Activated CD4-positive, alpha-beta T cell treated with anti-CD3 and anti-CD28 coated beads, Interleukin-2, amount 10 ng/mL, durations not matched to agents 7 days and 5 days (primary cell): ENCODE data around the gene G6PC3. TPM values are rescaled to one million over a fixed set of nuclear protein-coding genes. Genes with fewer than 3 reads are reported as not detected.

Experiments
- CTCF ChIA-PET: fragments of 350-600 bp; sonication (Branson Sonifier 250); formaldehyde crosslinking; loops from one replicate; lab custom pipeline; 2021; ENCODE audit warnings: antibody characterized with exemption; lab: Charles Lee
- POLR2A ChIA-PET: fragments of 350-600 bp; sonication (Branson Sonifier 250); formaldehyde crosslinking; loops from one replicate; lab custom pipeline; 2021; ENCODE audit warnings: antibody characterized with exemption; lab: Charles Lee
- DNase-seq: peaks from one replicate; pipeline ENCODE4 v3.0.0-alpha.2; 2020
- H3K27ac Mint-ChIP-seq: one replicate; pipeline ENCODE4 v1.8.0; 2021; ENCODE audit warnings: mild to moderate bottlenecking, moderate library complexity, mixed read lengths
- H3K27me3 Mint-ChIP-seq: one replicate; pipeline ENCODE4 v1.8.0; 2021; ENCODE audit warnings: mixed read lengths
- H3K36me3 Mint-ChIP-seq: one replicate; pipeline ENCODE4 v1.8.0; 2021; ENCODE audit warnings: low read depth, mixed read lengths
- H3K4me1 Mint-ChIP-seq: one replicate; pipeline ENCODE4 v1.8.0; 2021; ENCODE audit warnings: mixed read lengths
- H3K4me3 Mint-ChIP-seq: one replicate; pipeline ENCODE4 v1.8.0; 2021; ENCODE audit warnings: mild to moderate bottlenecking, moderate library complexity, mixed read lengths
- H3K9me3 Mint-ChIP-seq: one replicate; pipeline ENCODE4 v1.8.0; 2021; ENCODE audit warnings: mixed read lengths
- total RNA-seq, 2 experiments: library from RNA; stranded (reverse); gene quantifications; one replicate each; pipeline ENCODE4 v1.2.3, GENCODE V29; 2021

G6PC3 gene
- total RNA-seq, 2 experiments from 2014 or later: 18.1 to 25.2 TPM

GRCh38 chr17:44065668-44066203 is 4.8 kb upstream of the G6PC3 start:
- no peaks in the 10 kb centered on the region for H3K27me3 Mint-ChIP-seq
- H3K36me3 Mint-ChIP-seq: peaks cover 32% of the 10 kb centered on the region
- ChIA-PET POLR2A (no interaction called here), CTCF (interaction anchor here (0.6 to 1.4 kb wide), 3 partner anchors 23 to 439 kb away, joined by 3 to 10 read pairs (median 5); no protein-coding TSS in a partner anchor)
- H3K4me1 Mint-ChIP-seq: peaks cover 53% of the 10 kb centered on the region
- peak overlapping the region; percentile 98 for H3K4me3 Mint-ChIP-seq
- H3K27ac Mint-ChIP-seq: peak overlapping the region; percentile 93
- no peak for DNase-seq
- no peaks in the 10 kb centered on the region for H3K9me3 Mint-ChIP-seq

GRCh38 chr17:44066204-44066930 is 4.2 kb upstream of the G6PC3 start, which contains the start of gene LSM12:
Gene LSM12 (minus strand): TSS chr17:44066671. CDS start chr17:44066587, 84 bp downstream.
- H3K36me3 Mint-ChIP-seq: peaks cover 29% of the 10 kb centered on the region
- POLR2A ChIA-PET: interaction anchor here (0.6 kb wide), 2 partner anchors 143 to 487 kb away, joined by 3 to 5 read pairs; no protein-coding TSS in a partner anchor
- no peaks in the 10 kb centered on the region for H3K27me3 Mint-ChIP-seq
- peak; percentile 89 for DNase-seq
- CTCF ChIA-PET: interaction anchor here (0.6 to 1.4 kb wide), 4 partner anchors 23 to 438 kb away, joined by 3 to 10 read pairs (median 4); no protein-coding TSS in a partner anchor
- peak within 1 kb of the TSS; percentile 93 for H3K27ac Mint-ChIP-seq
- peaks cover 56% of the 10 kb centered on the region for H3K4me1 Mint-ChIP-seq
- H3K9me3 Mint-ChIP-seq: no peaks in the 10 kb centered on the region
- H3K4me3 Mint-ChIP-seq: peak within 1 kb of the TSS; percentile 98

GRCh38 chr17:44067545-44067940 is 3.0 kb upstream of the G6PC3 start:
- Mint-ChIP-seq H3K4me1 (peaks cover 58% of the 10 kb centered on the region), H3K9me3 (no peaks in the 10 kb centered on the region), H3K27ac (peak overlapping the region; percentile 93), H3K27me3 (no peaks in the 10 kb centered on the region), H3K36me3 (peaks cover 20% of the 10 kb centered on the region), H3K4me3 (peak overlapping the region; percentile 98)
- ChIA-PET POLR2A (no interaction called here), CTCF (no interaction called here)
- DNase-seq: no peak

- ChIA-PET POLR2A (no interaction called here), CTCF (interaction anchor here (0.7 kb wide), 1 partner anchor 15 kb away, joined by 3 read pairs; no protein-coding TSS in a partner anchor)
- Mint-ChIP-seq H3K4me1 (peaks cover 48% of the 10 kb centered on the region), H3K4me3 (peak overlapping the region; percentile 86), H3K27ac (peak overlapping the region; percentile 95), H3K9me3 (no peaks in the 10 kb centered on the region), H3K27me3 (no peaks in the 10 kb centered on the region), H3K36me3 (peaks cover 6% of the 10 kb centered on the region)
- no peak for DNase-seq
These were observed 521 bp upstream of the G6PC3 start for GRCh38 chr17:44069974-44070454.

GRCh38 chr17:44071198-44071520 is 624 bp downstream of the G6PC3 start:
- Mint-ChIP-seq H3K4me3 (peak overlapping the region; percentile 86), H3K27me3 (no peaks in the 10 kb centered on the region), H3K27ac (peak overlapping the region; percentile 95), H3K9me3 (no peaks in the 10 kb centered on the region), H3K36me3 (no peaks in the 10 kb centered on the region), H3K4me1 (peaks cover 41% of the 10 kb centered on the region)
- DNase-seq: no peak
- ChIA-PET CTCF (no interaction called here), POLR2A (no interaction called here)

GRCh38 chr17:44071772-44072171 is 1.2 kb downstream of the G6PC3 start:
- ChIA-PET POLR2A (interaction anchor here (0.6 kb wide), 1 partner anchor 23 kb away, joined by 3 read pairs; no protein-coding TSS in a partner anchor), CTCF (no interaction called here)
- peaks cover 38% of the 10 kb centered on the region for H3K4me1 Mint-ChIP-seq
- H3K27me3 Mint-ChIP-seq: no peaks in the 10 kb centered on the region
- peak overlapping the region; percentile 57 for H3K27ac Mint-ChIP-seq
- peaks cover 3% of the 10 kb centered on the region for H3K36me3 Mint-ChIP-seq
- no peak for DNase-seq
- H3K4me3 Mint-ChIP-seq: peak overlapping the region; percentile 86
- H3K9me3 Mint-ChIP-seq: no peaks in the 10 kb centered on the region

- CTCF ChIA-PET: interaction anchor here (0.6 to 2.1 kb wide), 5 partner anchors 9 to 590 kb away, joined by 3 to 6 read pairs (median 3); partner anchors contain the start of gene DHX8
- POLR2A ChIA-PET: no interaction called here
- Mint-ChIP-seq H3K27me3 (no peaks in the 10 kb centered on the region), H3K4me1 (peaks cover 27% of the 10 kb centered on the region), H3K9me3 (no peaks in the 10 kb centered on the region), H3K4me3 (no peak overlapping the region), H3K27ac (no peak overlapping the region), H3K36me3 (peaks cover 3% of the 10 kb centered on the region)
- DNase-seq: no peak
These were observed 3.8 kb downstream of the G6PC3 start for GRCh38 chr17:44074231-44074910.

- DNase-seq: no peak
- H3K4me1 Mint-ChIP-seq: peaks cover 25% of the 10 kb centered on the region
- H3K27me3 Mint-ChIP-seq: no peaks in the 10 kb centered on the region
- CTCF ChIA-PET: interaction anchor here (0.6 to 2.1 kb wide), 5 partner anchors 9 to 591 kb away, joined by 3 to 6 read pairs (median 3); partner anchors contain the start of gene DHX8
- no peak overlapping the region for H3K27ac Mint-ChIP-seq
- H3K9me3 Mint-ChIP-seq: no peaks in the 10 kb centered on the region
- no peak overlapping the region for H3K4me3 Mint-ChIP-seq
- H3K36me3 Mint-ChIP-seq: peaks cover 3% of the 10 kb centered on the region
- POLR2A ChIA-PET: no interaction called here
These were observed 4.4 kb downstream of the G6PC3 start for GRCh38 chr17:44074911-44075285.

- no peaks in the 10 kb centered on the region for H3K9me3 Mint-ChIP-seq
These were observed 5.2 kb downstream of the G6PC3 start for GRCh38 chr17:44075598-44076293.

GRCh38 chr17:44076716-44077594 is 6.4 kb downstream of the G6PC3 start:
- Mint-ChIP-seq H3K27ac (no peak overlapping the region), H3K27me3 (no peaks in the 10 kb centered on the region), H3K36me3 (peaks cover 3% of the 10 kb centered on the region), H3K4me3 (no peak overlapping the region), H3K9me3 (no peaks in the 10 kb centered on the region), H3K4me1 (peaks cover 6% of the 10 kb centered on the region)
- POLR2A ChIA-PET: no interaction called here
- no peak for DNase-seq
- CTCF ChIA-PET: no interaction called here

More at GRCh38 chr17:44075598-44076293, 5.2 kb downstream of the G6PC3 start:
- H3K4me3 Mint-ChIP-seq: no peak overlapping the region
- H3K27me3 Mint-ChIP-seq: no peaks in the 10 kb centered on the region
- ChIA-PET CTCF (interaction anchor here (1.4 to 2.1 kb wide), 3 partner anchors 8 to 35 kb away, joined by 3 to 6 read pairs (median 3); no protein-coding TSS in a partner anchor), POLR2A (no interaction called here)
- peaks cover 3% of the 10 kb centered on the region for H3K36me3 Mint-ChIP-seq
- peaks cover 17% of the 10 kb centered on the region for H3K4me1 Mint-ChIP-seq
- DNase-seq: no peak
- H3K27ac Mint-ChIP-seq: no peak overlapping the region

- POLR2A ChIA-PET: no interaction called here
- H3K36me3 Mint-ChIP-seq: peaks cover 4% of the 10 kb centered on the region
- no peak for DNase-seq
- CTCF ChIA-PET: no interaction called here
- no peaks in the 10 kb centered on the region for H3K27me3 Mint-ChIP-seq
- no peaks in the 10 kb centered on the region for H3K9me3 Mint-ChIP-seq
- peak overlapping the region; percentile 19 for H3K27ac Mint-ChIP-seq
- peaks cover 4% of the 10 kb centered on the region for H3K4me1 Mint-ChIP-seq
- no peak overlapping the region for H3K4me3 Mint-ChIP-seq
These were observed 7.0 kb downstream of the G6PC3 start for GRCh38 chr17:44077595-44077909.
